HepG2 (cell line): ENCODE results near the gene ZSCAN26. TPM values are rescaled to one million over a fixed set of nuclear protein-coding genes. Genes with fewer than 3 reads are reported as not detected.

Experiments
- DR1 ChIP-seq: sonication (generic); formaldehyde crosslinking; IDR thresholded peaks from 2 replicates; pipeline ENCODE4 v1.8.0; 2021; ENCODE audit warnings: mild to moderate bottlenecking, missing genetic modification reagents, inconsistent platforms
- HES4 ChIP-seq: sonication (generic); formaldehyde crosslinking; IDR thresholded peaks from 2 replicates; pipeline ENCODE4 v1.9.0; 2021; ENCODE audit warnings: mild to moderate bottlenecking, missing genetic modification reagents, borderline replicate concordance
- JUND ChIP-seq: sonication (generic); formaldehyde crosslinking; IDR thresholded peaks from 2 replicates; pipeline ENCODE4 v1.8.0; 2022; ENCODE audit warnings: mild to moderate bottlenecking, missing genetic modification reagents
- KLF13 ChIP-seq: sonication (generic); formaldehyde crosslinking; IDR thresholded peaks from 2 replicates; pipeline ENCODE4 v1.4.0; 2020; ENCODE audit warnings: mild to moderate bottlenecking, missing genetic modification reagents
- MTF1 ChIP-seq: sonication (generic); formaldehyde crosslinking; IDR thresholded peaks from 2 replicates; pipeline ENCODE4 v1.5.0; 2020; ENCODE audit warnings: missing genetic modification reagents
- NR2C2 ChIP-seq: sonication (generic); formaldehyde crosslinking; IDR thresholded peaks from 2 replicates; pipeline ENCODE4 v1.4.0; 2020; ENCODE audit warnings: missing genetic modification reagents, mild to moderate bottlenecking, moderate library complexity, borderline replicate concordance
- POLR2AphosphoS2 ChIP-seq: IDR thresholded peaks from 2 replicates; pipeline ENCODE4 v1.6.1; 2011; ENCODE audit warnings: low read depth, low read length, improper control_type of control experiment
- SMYD3 ChIP-seq: sonication (generic); formaldehyde crosslinking; IDR thresholded peaks from 2 replicates; pipeline ENCODE4 v1.8.1; 2023; ENCODE audit warnings: mild to moderate bottlenecking, missing genetic modification reagents
- SRSF9 ChIP-seq: fragments of 200-400 bp; formaldehyde crosslinking; IDR thresholded peaks from 2 replicates; pipeline ENCODE4 v1.6.1; 2018; ENCODE audit warnings: borderline replicate concordance, mild to moderate bottlenecking, low read depth, low read length; ENCODE audit not compliant: insufficient read depth, poor library complexity, severe bottlenecking
- ZNF460 ChIP-seq: sonication (generic); formaldehyde crosslinking; IDR thresholded peaks from 2 replicates; pipeline ENCODE4 v1.5.1; 2020; ENCODE audit warnings: missing genetic modification reagents, mild to moderate bottlenecking, borderline replicate concordance
- ZNF569 ChIP-seq: sonication (generic); formaldehyde crosslinking; IDR thresholded peaks from 2 replicates; pipeline ENCODE4 v1.5.0; 2020; ENCODE audit warnings: mild to moderate bottlenecking, missing genetic modification reagents, moderate library complexity, borderline replicate concordance
- polyA plus RNA-seq, 8 experiments: library from polyadenylated mRNA; depleted of rRNA in 3 of 8; stranded (reverse) in 7 of 8; unstranded in 1 of 8; fragments of >200 nt; fragmentation: Illumina TruSeq in 4 of 8; extraction: Trizol in 4 of 8; gene quantifications; 2 replicates each; pipeline versions ENCODE4 v1.2.1 to v1.2.3, GENCODE V29; 2011 to 2016; ENCODE audit warnings: low read depth in 4 of 8, missing spikeins in 1 of 8, mixed read lengths in 1 of 8; ENCODE audit not compliant: insufficient read depth in 1 of 8
- total RNA-seq, 5 experiments: library from RNA; depleted of rRNA; stranded (reverse); fragments of >200 nt; fragmentation: Illumina TruSeq; extraction: Trizol; gene quantifications; 2 replicates each; pipeline ENCODE4 v1.2.3, GENCODE V29; 2016; ENCODE audit warnings: low read depth in 1 of 5
- TF ChIP-seq, protein P1 (sequence below): sonication (generic); formaldehyde crosslinking; IDR thresholded peaks from 2 replicates; pipeline ENCODE4 v1.5.0; 2020; ENCODE audit warnings: mild to moderate bottlenecking, missing genetic modification reagents
- TF ChIP-seq, protein P2 (sequence below): sonication (generic); formaldehyde crosslinking; IDR thresholded peaks from 2 replicates; pipeline ENCODE4 v1.5.1; 2020; ENCODE audit warnings: missing genetic modification reagents, mild to moderate bottlenecking, borderline replicate concordance
- TF ChIP-seq, protein P3 (sequence below): sonication (generic); formaldehyde crosslinking; IDR thresholded peaks from 2 replicates; pipeline ENCODE4 v1.4.0; 2020; ENCODE audit warnings: missing genetic modification reagents, borderline replicate concordance
- TF ChIP-seq, protein P4 (sequence below): sonication (generic); formaldehyde crosslinking; IDR thresholded peaks from 2 replicates; pipeline ENCODE4 v1.5.0; 2020; ENCODE audit warnings: missing genetic modification reagents
- TF ChIP-seq, protein P5 (sequence below): sonication (generic); formaldehyde crosslinking; IDR thresholded peaks from 2 replicates; pipeline ENCODE4 v1.8.1; 2023; ENCODE audit warnings: missing genetic modification reagents, inconsistent platforms, borderline replicate concordance

Gene ZSCAN26
- total and polyA plus RNA-seq, 2 of the 13 experiments (the other 11 are each of a cell fraction or from before 2014, with no cell fraction given) = 12.0 to 15.6 TPM

DNA sequence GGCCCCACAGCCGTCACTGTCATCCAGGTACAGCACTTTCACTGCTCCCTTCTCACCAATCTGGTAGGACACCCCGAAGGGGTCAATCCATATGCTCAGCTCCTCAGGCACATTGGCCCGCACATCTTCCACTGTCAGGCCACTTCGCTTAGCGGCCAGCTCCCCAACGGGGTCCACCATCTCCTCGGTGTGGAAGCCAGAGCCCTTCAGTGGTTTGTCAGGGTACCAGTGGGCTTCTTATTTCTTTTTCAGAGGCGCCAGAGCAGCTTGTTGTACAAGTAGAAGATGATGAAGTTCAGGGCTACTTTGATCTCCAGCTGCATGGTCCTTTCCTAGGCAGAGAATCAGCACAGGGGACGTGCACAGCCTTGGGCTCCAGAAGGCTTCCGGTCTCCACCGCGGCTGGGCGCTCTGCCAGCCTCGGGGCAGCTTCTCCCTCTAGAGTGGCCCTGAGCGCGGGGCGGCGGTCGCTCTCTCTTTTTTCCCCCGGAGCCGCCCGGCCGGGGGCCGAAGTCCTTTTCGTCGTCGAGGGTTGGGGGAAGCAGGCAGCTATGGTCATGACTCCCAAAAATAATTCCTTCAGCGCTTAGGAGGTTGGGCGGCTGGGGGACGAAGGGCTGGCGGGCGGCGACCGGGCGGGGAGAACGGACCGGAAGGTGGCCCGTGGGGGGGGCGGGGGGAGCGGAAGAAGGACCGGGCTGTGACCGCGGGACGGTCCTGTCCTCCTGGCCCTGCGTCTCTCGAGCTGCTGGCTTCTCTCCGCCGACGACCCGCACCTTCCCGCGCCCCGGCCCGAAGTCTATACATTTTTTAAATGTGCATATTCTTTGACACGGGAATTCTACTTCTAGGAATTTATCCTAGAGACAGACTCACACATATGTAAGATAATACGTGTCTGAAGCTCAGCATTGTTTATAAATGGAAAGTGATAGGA lies 48.4 kb upstream of the ZSCAN26 start (continued):
- TF ChIP-seq MTF1 (CRISPR knock-in tag) = peak; percentile 69; the same call in 1 of the 2 replicates
- no peak for TF ChIP-seq DR1 (CRISPR knock-in tag)
- TF ChIP-seq SMYD3 (CRISPR knock-in tag) = no peak
- TF ChIP-seq NR2C2 (CRISPR knock-in tag) = no peak; the same call in 1 of the 2 replicates
- TF ChIP-seq SRSF9 = no peak
- TF ChIP-seq, protein P1, sequence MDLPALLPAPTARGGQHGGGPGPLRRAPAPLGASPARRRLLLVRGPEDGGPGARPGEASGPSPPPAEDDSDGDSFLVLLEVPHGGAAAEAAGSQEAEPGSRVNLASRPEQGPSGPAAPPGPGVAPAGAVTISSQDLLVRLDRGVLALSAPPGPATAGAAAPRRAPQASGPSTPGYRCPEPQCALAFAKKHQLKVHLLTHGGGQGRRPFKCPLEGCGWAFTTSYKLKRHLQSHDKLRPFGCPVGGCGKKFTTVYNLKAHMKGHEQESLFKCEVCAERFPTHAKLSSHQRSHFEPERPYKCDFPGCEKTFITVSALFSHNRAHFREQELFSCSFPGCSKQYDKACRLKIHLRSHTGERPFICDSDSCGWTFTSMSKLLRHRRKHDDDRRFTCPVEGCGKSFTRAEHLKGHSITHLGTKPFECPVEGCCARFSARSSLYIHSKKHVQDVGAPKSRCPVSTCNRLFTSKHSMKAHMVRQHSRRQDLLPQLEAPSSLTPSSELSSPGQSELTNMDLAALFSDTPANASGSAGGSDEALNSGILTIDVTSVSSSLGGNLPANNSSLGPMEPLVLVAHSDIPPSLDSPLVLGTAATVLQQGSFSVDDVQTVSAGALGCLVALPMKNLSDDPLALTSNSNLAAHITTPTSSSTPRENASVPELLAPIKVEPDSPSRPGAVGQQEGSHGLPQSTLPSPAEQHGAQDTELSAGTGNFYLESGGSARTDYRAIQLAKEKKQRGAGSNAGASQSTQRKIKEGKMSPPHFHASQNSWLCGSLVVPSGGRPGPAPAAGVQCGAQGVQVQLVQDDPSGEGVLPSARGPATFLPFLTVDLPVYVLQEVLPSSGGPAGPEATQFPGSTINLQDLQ (CRISPR knock-in tag) = peak; percentile 69; the same call in 1 of the 2 replicates
- TF ChIP-seq HES4 (CRISPR knock-in tag) = peak; percentile 21; the same call in 1 of the 2 replicates
- no peak for TF ChIP-seq POLR2AphosphoS2
- TF ChIP-seq, protein P2, sequence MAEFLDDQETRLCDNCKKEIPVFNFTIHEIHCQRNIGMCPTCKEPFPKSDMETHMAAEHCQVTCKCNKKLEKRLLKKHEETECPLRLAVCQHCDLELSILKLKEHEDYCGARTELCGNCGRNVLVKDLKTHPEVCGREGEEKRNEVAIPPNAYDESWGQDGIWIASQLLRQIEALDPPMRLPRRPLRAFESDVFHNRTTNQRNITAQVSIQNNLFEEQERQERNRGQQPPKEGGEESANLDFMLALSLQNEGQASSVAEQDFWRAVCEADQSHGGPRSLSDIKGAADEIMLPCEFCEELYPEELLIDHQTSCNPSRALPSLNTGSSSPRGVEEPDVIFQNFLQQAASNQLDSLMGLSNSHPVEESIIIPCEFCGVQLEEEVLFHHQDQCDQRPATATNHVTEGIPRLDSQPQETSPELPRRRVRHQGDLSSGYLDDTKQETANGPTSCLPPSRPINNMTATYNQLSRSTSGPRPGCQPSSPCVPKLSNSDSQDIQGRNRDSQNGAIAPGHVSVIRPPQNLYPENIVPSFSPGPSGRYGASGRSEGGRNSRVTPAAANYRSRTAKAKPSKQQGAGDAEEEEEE (CRISPR knock-in tag) = no peak; the same call in 1 of the 2 replicates
- TF ChIP-seq, protein P3, sequence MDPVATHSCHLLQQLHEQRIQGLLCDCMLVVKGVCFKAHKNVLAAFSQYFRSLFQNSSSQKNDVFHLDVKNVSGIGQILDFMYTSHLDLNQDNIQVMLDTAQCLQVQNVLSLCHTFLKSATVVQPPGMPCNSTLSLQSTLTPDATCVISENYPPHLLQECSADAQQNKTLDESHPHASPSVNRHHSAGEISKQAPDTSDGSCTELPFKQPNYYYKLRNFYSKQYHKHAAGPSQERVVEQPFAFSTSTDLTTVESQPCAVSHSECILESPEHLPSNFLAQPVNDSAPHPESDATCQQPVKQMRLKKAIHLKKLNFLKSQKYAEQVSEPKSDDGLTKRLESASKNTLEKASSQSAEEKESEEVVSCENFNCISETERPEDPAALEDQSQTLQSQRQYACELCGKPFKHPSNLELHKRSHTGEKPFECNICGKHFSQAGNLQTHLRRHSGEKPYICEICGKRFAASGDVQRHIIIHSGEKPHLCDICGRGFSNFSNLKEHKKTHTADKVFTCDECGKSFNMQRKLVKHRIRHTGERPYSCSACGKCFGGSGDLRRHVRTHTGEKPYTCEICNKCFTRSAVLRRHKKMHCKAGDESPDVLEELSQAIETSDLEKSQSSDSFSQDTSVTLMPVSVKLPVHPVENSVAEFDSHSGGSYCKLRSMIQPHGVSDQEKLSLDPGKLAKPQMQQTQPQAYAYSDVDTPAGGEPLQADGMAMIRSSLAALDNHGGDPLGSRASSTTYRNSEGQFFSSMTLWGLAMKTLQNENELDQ (CRISPR knock-in tag) = no peak
- no peak for TF ChIP-seq ZNF569 (CRISPR knock-in tag)
- TF ChIP-seq ZNF460 = no peak
- peak; percentile 68; the same call in 1 of the 2 replicates for TF ChIP-seq KLF13
- no peak for TF ChIP-seq JUND (CRISPR knock-in tag)
- TF ChIP-seq, protein P4, sequence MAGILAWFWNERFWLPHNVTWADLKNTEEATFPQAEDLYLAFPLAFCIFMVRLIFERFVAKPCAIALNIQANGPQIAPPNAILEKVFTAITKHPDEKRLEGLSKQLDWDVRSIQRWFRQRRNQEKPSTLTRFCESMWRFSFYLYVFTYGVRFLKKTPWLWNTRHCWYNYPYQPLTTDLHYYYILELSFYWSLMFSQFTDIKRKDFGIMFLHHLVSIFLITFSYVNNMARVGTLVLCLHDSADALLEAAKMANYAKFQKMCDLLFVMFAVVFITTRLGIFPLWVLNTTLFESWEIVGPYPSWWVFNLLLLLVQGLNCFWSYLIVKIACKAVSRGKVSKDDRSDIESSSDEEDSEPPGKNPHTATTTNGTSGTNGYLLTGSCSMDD = 0 out of 2 replicates have a peak, but pooled peaks have one; percentile 53
- TF ChIP-seq, protein P5, sequence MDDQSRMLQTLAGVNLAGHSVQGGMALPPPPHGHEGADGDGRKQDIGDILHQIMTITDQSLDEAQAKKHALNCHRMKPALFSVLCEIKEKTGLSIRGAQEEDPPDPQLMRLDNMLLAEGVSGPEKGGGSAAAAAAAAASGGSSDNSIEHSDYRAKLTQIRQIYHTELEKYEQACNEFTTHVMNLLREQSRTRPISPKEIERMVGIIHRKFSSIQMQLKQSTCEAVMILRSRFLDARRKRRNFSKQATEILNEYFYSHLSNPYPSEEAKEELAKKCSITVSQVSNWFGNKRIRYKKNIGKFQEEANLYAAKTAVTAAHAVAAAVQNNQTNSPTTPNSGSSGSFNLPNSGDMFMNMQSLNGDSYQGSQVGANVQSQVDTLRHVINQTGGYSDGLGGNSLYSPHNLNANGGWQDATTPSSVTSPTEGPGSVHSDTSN (CRISPR knock-in tag) = no peak; the same call in 1 of the 2 replicates
